Myocyte (in vitro differentiated cells): ENCODE results near the gene KCNE2. TPM values are rescaled to one million over a fixed set of nuclear protein-coding genes. Genes with fewer than 3 reads are reported as not detected.
"Not testable (repeated sequence)": the region's sequence is repeated elsewhere in the genome, so short reads cannot be mapped to it uniquely, and the experiment has no call there.

Source experiments
- DNase-seq: peaks from one replicate; pipeline ENCODE4 v3.0.0-alpha.2; 2012; ENCODE audit warnings: low read depth
- total RNA-seq: library from RNA; depleted of rRNA; stranded (reverse); fragments of >200 nt; gene quantifications from 2 replicates; pipeline ENCODE4 v1.2.3, GENCODE V29; 2014

KCNE2 gene
- total RNA-seq, 1 donor from 2014 or later, result not detected

DNA sequence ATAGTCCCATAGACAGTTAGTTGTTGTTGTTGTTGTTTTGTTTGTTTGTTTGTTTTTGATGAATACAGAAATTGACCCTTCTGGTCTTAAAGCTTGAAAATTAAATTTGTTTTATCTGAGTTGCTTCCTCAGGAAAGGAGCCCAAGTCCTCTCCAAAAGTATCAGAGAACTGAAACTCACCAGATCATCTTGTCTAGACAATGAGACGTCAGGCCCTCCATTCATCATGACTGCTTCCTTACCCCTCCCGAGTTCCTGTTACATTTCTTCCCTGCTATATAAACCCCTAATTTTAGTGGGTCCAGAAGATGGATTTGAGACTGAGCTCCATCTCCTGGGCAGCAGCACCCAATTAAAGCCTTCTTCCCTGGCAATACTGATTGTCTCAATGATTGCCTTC, 42.9 kb downstream of the KCNE2 start:
- not testable (repeated sequence) for DNase-seq

DNA sequence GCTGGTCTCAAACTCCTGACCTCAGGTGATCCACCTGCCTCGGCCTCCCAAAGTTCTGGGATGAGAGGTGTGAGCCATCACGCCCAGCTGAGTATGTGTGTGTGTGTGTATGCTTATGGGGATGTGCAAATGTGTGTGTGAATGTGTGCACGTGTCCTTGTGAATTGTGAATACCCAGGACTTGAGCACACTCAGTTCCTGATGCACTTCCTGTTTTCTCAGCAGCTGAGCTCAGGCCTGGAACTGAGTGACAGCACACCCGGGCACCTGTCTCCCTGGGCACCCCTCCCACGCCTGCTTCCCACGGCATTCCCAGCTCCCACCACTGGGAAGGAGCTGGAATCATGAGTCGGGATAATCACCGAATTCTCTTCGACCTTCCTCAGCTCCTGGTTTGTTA, 43.5 kb downstream of the KCNE2 start:
- not testable (repeated sequence) for DNase-seq

- DNase-seq, result not testable (repeated sequence)
Observed at GRCh38 chr21:34417448-34418077, 53.8 kb downstream of the KCNE2 start.

Other genes with a start within 250 kb of the KCNE2 start
- 12.6 and 14.7 TPM in 2 replicates for gene SMIM11, start 11.5 kb downstream of the KCNE2 start, total RNA-seq
- gene SMIM34, start 59.9 kb downstream of the KCNE2 start, total RNA-seq, result not detected in 2 replicates
- gene KCNE1, start 148.2 kb downstream of the KCNE2 start, total RNA-seq, result 0.45 TPM in 1 of 2 replicates, not detected in the other